DMS 273 treated with DMSO at 0.1 percent for 48 hours (cell line): ENCODE measurements around the gene SHE.
"Not testable (repeated sequence)": the region's sequence is repeated elsewhere in the genome, so short reads cannot be mapped to it uniquely, and the experiment has no call there.

ENCODE experiments used
- DNase-seq: peaks from one replicate; lab custom pipeline; 2025; lab: John Stamatoyannopoulos, UW

Gene SHE

GRCh38 chr1:154514066-154514553 is 11.9 kb upstream of the SHE start:
- no peak for DNase-seq

GRCh38 chr1:154512760-154513159 is 10.5 kb upstream of the SHE start:
- DNase-seq = no peak

GRCh38 chr1:154503898-154504297 is 1.7 kb upstream of the SHE start:
- DNase-seq = no peak

- no peak for DNase-seq
These were observed 518 bp upstream of the SHE start for GRCh38 chr1:154502744-154503115.

- DNase-seq = no peak
These were observed 668 bp downstream of the SHE start for GRCh38 chr1:154501423-154502065.

- no peak for DNase-seq
These were observed 1.7 kb downstream of the SHE start for GRCh38 chr1:154500533-154500932.

- DNase-seq = no peak
These were observed 2.8 kb downstream of the SHE start for GRCh38 chr1:154499446-154499845.

GRCh38 chr1:154497026-154497806 is 5.0 kb downstream of the SHE start:
- no peak for DNase-seq

GRCh38 chr1:154496383-154496782 is 5.8 kb downstream of the SHE start:
- no peak for DNase-seq

GRCh38 chr1:154495496-154496273 is 6.5 kb downstream of the SHE start:
- DNase-seq = no peak

- DNase-seq = no peak
These were observed 8.9 kb downstream of the SHE start for GRCh38 chr1:154493276-154493675.

- no peak for DNase-seq
These were observed 10.1 kb downstream of the SHE start for GRCh38 chr1:154492115-154492514.

GRCh38 chr1:154490317-154490716 is 11.9 kb downstream of the SHE start:
- no peak for DNase-seq

GRCh38 chr1:154489695-154490274 is 12.4 kb downstream of the SHE start:
- no peak for DNase-seq

GRCh38 chr1:154488922-154489321 is 13.3 kb downstream of the SHE start:
- DNase-seq = no peak

GRCh38 chr1:154486756-154487155 is 15.5 kb downstream of the SHE start:
- DNase-seq = not testable (repeated sequence)

- DNase-seq = no peak
These were observed 16.2 kb downstream of the SHE start for GRCh38 chr1:154485910-154486496.

GRCh38 chr1:154485106-154485505 is 17.1 kb downstream of the SHE start:
- no peak for DNase-seq

- no peak for DNase-seq
These were observed 18.0 kb downstream of the SHE start for GRCh38 chr1:154483941-154484803.

- DNase-seq = no peak
These were observed 21.2 kb downstream of the SHE start for GRCh38 chr1:154481053-154481452.
